ENCODE results near the gene PCDH12.

The PCDH12 gene

GRCh38 chr5:141997358-141997960 is 39.5 kb upstream of the PCDH12 start:
- no peak for DNase-seq (ENCODE audit: low read depth)
- H3K4me3 ChIP-seq (ENCODE audit: low read depth, low read length): no peak overlapping the region
- in situ Hi-C loops (cut with HindIII; ENCODE audit: low sequenced_read_pairs): loop anchor here (5.0 kb wide), 1 partner anchor 150 kb away; no protein-coding TSS in a partner anchor
- TF ChIP-seq CTCF (IDR thresholded peaks at IDR 0.05; ENCODE audit: low read depth, low read length, missing control alignments): no peak

GRCh38 chr5:141995656-141996055 is 37.7 kb upstream of the PCDH12 start:
- DNase-seq (ENCODE audit: low read depth): no peak
- H3K4me3 ChIP-seq (ENCODE audit: low read depth, low read length): no peak overlapping the region
- no peak for TF ChIP-seq CTCF (IDR thresholded peaks at IDR 0.05; ENCODE audit: low read depth, low read length, missing control alignments)
- in situ Hi-C loops (cut with HindIII; ENCODE audit: low sequenced_read_pairs): loop anchor here (5.0 kb wide), 1 partner anchor 152 kb away; no protein-coding TSS in a partner anchor

- DNase-seq (ENCODE audit: low read depth): no peak
- TF ChIP-seq CTCF (IDR thresholded peaks at IDR 0.05; ENCODE audit: low read depth, low read length, missing control alignments): no peak
- H3K4me3 ChIP-seq (ENCODE audit: low read depth, low read length): no peak overlapping the region
- in situ Hi-C loops (cut with HindIII; ENCODE audit: low sequenced_read_pairs): loop anchor here (5.0 kb wide), 1 partner anchor 153 kb away; no protein-coding TSS in a partner anchor
These were observed 36.6 kb upstream of the PCDH12 start for GRCh38 chr5:141994511-141995136.

- in situ Hi-C loops (cut with HindIII; ENCODE audit: low sequenced_read_pairs): no loop called here
- DNase-seq (ENCODE audit: low read depth): peak; percentile 54
- peak; percentile 74 for TF ChIP-seq CTCF (IDR thresholded peaks at IDR 0.05; ENCODE audit: low read depth, low read length, missing control alignments)
- no peak overlapping the region for H3K4me3 ChIP-seq (ENCODE audit: low read depth, low read length)
These were observed 34.5 kb upstream of the PCDH12 start for GRCh38 chr5:141992349-141992963.

- no peak for TF ChIP-seq CTCF (IDR thresholded peaks at IDR 0.05; ENCODE audit: low read depth, low read length, missing control alignments)
- no peak overlapping the region for H3K4me3 ChIP-seq (ENCODE audit: low read depth, low read length)
- in situ Hi-C loops (cut with HindIII; ENCODE audit: low sequenced_read_pairs): no loop called here
- no peak for DNase-seq (ENCODE audit: low read depth)
These were observed 31.7 kb upstream of the PCDH12 start for GRCh38 chr5:141989720-141990119.

GRCh38 chr5:141986072-141986471 is 28.1 kb upstream of the PCDH12 start:
- H3K4me3 ChIP-seq (ENCODE audit: low read depth, low read length): no peak overlapping the region
- in situ Hi-C loops (cut with HindIII; ENCODE audit: low sequenced_read_pairs): no loop called here
- DNase-seq (ENCODE audit: low read depth): no peak
- no peak for TF ChIP-seq CTCF (IDR thresholded peaks at IDR 0.05; ENCODE audit: low read depth, low read length, missing control alignments)
